Measurements from ENCODE around the gene ATG16L2. TPM values are rescaled to one million over a fixed set of nuclear protein-coding genes. Genes with fewer than 3 reads are reported as not detected.
"Not testable (repeated sequence)": the region's sequence is repeated elsewhere in the genome, so short reads cannot be mapped to it uniquely, and the experiment has no call there.

Gene ATG16L2
- total RNA-seq, 2 experiments from 2014 or later: 108 to 113 TPM

DNA sequence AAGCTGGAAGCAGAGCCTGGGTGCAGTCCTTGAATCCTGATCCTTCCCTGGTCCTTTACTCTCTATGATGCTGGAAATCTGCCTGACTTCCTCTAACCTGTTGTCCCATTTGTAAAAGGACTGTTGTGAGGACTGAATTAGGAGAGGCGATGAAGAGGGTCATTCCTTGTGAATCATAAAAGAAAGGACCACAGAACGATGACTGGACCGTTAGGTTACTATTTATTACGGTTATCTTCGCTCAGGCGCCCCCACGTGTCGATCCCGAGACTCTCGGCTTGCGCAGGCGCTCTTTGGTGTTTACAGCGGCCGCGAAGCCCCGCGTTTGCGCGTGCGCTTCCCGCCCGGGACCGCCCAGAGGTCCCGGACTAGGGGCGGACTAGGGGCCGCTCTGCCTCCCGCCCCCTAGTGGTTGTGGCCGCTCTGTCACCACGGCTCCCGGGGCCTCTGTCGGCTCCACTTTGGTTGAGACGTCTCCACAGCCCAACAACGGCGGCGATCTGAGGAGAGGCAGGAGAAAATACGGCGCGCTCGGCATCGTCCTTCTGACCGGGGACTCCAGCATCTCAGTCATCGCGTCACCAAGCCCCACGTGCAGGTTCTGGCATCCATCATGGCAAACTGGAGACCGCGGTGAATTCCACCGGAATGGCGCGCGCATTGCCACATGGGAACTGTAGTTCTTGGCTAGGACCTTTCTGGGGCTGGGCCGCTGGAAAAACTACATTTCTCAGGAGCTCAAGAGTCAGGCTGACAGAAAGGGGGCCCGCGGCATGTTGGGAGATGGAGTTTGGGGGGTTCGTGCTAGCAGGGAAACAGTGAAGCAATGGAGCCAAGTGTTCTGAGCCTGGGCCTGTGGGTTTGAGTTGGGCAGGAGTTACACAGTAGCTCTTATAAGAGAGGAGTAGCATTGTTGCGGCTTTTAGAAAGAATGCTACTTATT is 20.5 kb upstream of the ATG16L2 start, which contains the start of gene STARD10:
Gene STARD10, minus strand, starts transcription at position 623 of the 943 bp plus-strand sequence. CDS start 12,866 bp downstream, outside the sequence.
- no peaks in the 10 kb centered on the region for H3K27me3 Mint-ChIP-seq
- H3K36me3 Mint-ChIP-seq (ENCODE audit: low read depth): no peaks in the 10 kb centered on the region
- ChIA-PET POLR2A (interaction anchor here (0.6 to 0.9 kb wide), 2 partner anchors 20 to 22 kb away, joined by 4 to 5 read pairs; no protein-coding TSS in a partner anchor), CTCF (interaction anchor here (0.7 to 5.2 kb wide), 30 partner anchors 9 to 392 kb away, joined by 3 to 52 read pairs (median 4); partner anchors contain the start of genes ATG16L2 and FCHSD2)
- H3K9me3 Mint-ChIP-seq: no peaks in the 10 kb centered on the region
- H3K27ac Mint-ChIP-seq: peak within 1 kb of the TSS; percentile 98
- H3K4me3 Mint-ChIP-seq: peak within 1 kb of the TSS; percentile 92
- peaks cover 25% of the 10 kb centered on the region for H3K4me1 Mint-ChIP-seq
- peak; percentile 93 for DNase-seq

DNA sequence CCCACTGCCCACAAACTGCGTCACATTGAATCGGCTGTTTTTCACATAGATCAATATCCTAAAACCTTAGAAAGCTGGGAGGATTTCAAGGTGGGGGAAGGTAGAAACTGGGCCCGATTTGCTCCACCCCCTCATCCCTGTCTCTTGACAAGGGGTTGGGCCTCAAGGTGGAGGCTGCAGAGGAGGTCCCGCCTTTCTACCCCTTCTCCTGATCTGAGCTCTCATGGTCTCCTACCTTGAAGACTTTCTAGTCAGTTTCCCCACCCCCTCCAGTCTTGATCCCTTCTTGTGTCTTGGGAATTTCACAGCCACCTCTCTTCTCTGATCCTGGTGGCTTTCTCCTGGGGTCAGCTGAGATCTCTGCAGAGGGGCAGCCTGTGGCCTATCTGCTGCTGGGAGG is 15.8 kb upstream of the ATG16L2 start:
- CTCF ChIA-PET: interaction anchor here (0.7 to 1.9 kb wide), 3 partner anchors 11 to 16 kb away, joined by 4 to 5 read pairs (median 4); no protein-coding TSS in a partner anchor

DNA sequence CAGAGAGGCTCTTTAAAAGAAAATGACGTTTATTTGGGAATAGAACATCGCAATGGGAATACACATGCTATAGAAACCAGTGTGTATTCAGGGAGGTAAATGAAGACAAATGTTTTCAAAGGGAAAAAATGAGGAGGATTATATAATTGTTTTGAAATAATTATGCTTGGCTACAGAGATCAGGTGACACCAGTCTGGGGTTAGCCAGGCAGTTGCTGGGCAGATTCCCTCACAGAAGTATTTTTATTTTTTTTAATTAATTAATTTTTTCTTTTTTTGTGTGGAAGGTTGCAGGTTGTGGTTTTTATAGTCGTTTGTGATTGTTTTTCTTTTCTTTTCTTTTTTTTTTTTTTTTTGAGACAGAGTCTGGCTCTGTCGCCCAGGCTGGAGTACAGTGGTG is 14.8 kb upstream of the ATG16L2 start:
- peak overlapping the region; percentile 9 for H3K27ac Mint-ChIP-seq
- no peak overlapping the region for H3K4me3 Mint-ChIP-seq
- ChIA-PET CTCF (interaction anchor here (1.9 kb wide), 1 partner anchor 10 kb away, joined by 4 read pairs; no protein-coding TSS in a partner anchor), POLR2A (no interaction called here)
- no peaks in the 10 kb centered on the region for H3K9me3 Mint-ChIP-seq
- H3K4me1 Mint-ChIP-seq: peaks cover 5% of the 10 kb centered on the region
- no peaks in the 10 kb centered on the region for H3K27me3 Mint-ChIP-seq
- DNase-seq: no peak
- H3K36me3 Mint-ChIP-seq (ENCODE audit: low read depth): no peaks in the 10 kb centered on the region

More for the DNA sequence above, 15.8 kb upstream of the ATG16L2 start:
- Mint-ChIP-seq H3K9me3 (no peaks in the 10 kb centered on the region), H3K4me1 (peaks cover 13% of the 10 kb centered on the region), H3K27ac (no peak overlapping the region), H3K27me3 (no peaks in the 10 kb centered on the region), H3K36me3 (ENCODE audit: low read depth) (no peaks in the 10 kb centered on the region), H3K4me3 (no peak overlapping the region)
- POLR2A ChIA-PET: no interaction called here
- no peak for DNase-seq

- Mint-ChIP-seq H3K4me3 (no peak overlapping the region), H3K36me3 (ENCODE audit: low read depth) (peaks cover 3% of the 10 kb centered on the region), H3K27ac (no peak overlapping the region), H3K27me3 (no peaks in the 10 kb centered on the region), H3K9me3 (no peaks in the 10 kb centered on the region), H3K4me1 (peaks cover 3% of the 10 kb centered on the region)
- no peak for DNase-seq
- POLR2A ChIA-PET: no interaction called here
- CTCF ChIA-PET: interaction anchor here (0.7 to 1.3 kb wide), 5 partner anchors 9 to 1236 kb away, joined by 3 to 4 read pairs (median 3); partner anchors contain the start of gene STARD10
These were observed 11.4 kb upstream of the ATG16L2 start for GRCh38 chr11:72802822-72803221.

GRCh38 chr11:72805216-72805615 is 9.0 kb upstream of the ATG16L2 start:
- DNase-seq: no peak

GRCh38 chr11:72806378-72806777 is 7.8 kb upstream of the ATG16L2 start:
- H3K27ac Mint-ChIP-seq, H3K27me3 Mint-ChIP-seq, CTCF ChIA-PET, H3K9me3 Mint-ChIP-seq, POLR2A ChIA-PET, H3K4me3 Mint-ChIP-seq, DNase-seq: not testable (repeated sequence)
- peaks cover 22% of the 10 kb centered on the region for H3K36me3 Mint-ChIP-seq (ENCODE audit: low read depth)
- H3K4me1 Mint-ChIP-seq: peaks cover 19% of the 10 kb centered on the region

More at GRCh38 chr11:72805216-72805615, 9.0 kb upstream of the ATG16L2 start:
- Mint-ChIP-seq H3K27ac (peak overlapping the region; percentile 5), H3K36me3 (ENCODE audit: low read depth) (peaks cover 15% of the 10 kb centered on the region), H3K27me3 (no peaks in the 10 kb centered on the region), H3K4me1 (peaks cover 11% of the 10 kb centered on the region), H3K4me3 (no peak overlapping the region), H3K9me3 (no peaks in the 10 kb centered on the region)
- POLR2A ChIA-PET: no interaction called here
- CTCF ChIA-PET: no interaction called here

DNA sequence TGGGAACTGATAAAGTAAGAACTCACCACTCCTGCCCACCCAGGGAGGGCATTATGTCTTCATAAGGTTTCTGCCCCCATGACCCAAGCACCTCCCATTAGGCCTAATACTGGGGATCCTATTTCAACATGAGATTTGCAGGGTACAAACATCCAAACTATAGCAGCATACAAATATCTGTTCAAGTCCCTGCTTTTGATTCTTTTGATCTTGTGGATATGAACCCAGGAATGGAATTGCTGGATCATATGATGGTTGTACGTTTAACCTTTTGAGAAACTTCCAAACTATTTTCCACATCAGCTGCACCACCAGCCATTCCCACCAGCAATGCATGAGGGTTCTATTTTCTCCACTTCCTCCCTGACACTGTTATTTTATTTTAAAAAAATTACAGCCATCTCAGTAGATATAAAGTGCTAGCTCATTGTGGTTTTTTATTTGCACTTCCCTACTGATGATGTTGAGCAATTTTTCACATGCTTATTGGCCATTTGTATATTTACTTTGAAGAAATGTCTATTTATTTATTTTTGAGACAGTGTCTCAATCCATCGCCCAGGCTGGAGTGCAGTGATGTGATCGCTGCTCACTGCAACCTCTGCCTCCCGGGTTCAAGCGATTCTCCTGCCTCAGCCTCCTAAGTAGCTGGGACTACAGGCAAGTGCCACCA is 7.1 kb upstream of the ATG16L2 start:
- ChIA-PET CTCF (interaction anchor here (0.7 to 1.3 kb wide), 3 partner anchors 12 to 82 kb away, joined by 3 to 4 read pairs (median 3); no protein-coding TSS in a partner anchor), POLR2A (no interaction called here)
- Mint-ChIP-seq H3K27ac (no peak overlapping the region), H3K4me3 (no peak overlapping the region), H3K4me1 (peaks cover 25% of the 10 kb centered on the region), H3K9me3 (no peaks in the 10 kb centered on the region), H3K36me3 (ENCODE audit: low read depth) (peaks cover 27% of the 10 kb centered on the region), H3K27me3 (no peaks in the 10 kb centered on the region)
- no peak for DNase-seq

DNA sequence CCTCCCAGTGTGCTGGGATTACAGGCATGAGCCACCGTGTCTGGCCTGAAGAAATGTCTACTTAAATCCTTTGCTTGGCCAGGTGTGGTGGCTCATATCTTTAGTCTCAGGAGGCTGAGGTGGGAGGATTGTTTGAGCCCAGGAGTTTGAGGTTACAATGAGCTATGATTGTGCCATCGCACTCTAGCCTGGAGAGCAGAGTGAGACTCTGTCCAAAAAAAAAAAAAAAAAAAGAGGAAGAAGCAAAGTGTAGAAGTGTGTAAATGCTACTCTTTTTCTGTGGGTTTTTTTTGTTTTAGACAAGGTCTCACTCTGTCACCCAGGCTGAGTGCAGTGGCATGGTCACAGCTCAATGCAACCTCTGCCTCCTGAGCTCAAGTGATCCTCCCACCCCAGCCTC is 6.4 kb upstream of the ATG16L2 start:
- Mint-ChIP-seq H3K27ac (no peak overlapping the region), H3K4me3 (no peak overlapping the region), H3K27me3 (no peaks in the 10 kb centered on the region), H3K4me1 (peaks cover 29% of the 10 kb centered on the region), H3K9me3 (no peaks in the 10 kb centered on the region), H3K36me3 (ENCODE audit: low read depth) (peaks cover 31% of the 10 kb centered on the region)
- POLR2A ChIA-PET: no interaction called here
- DNase-seq: no peak
- CTCF ChIA-PET: interaction anchor here (0.7 to 1.3 kb wide), 3 partner anchors 11 to 83 kb away, joined by 3 to 4 read pairs (median 3); no protein-coding TSS in a partner anchor

GRCh38 chr11:72808331-72808798 is 5.8 kb upstream of the ATG16L2 start:
- peaks cover 31% of the 10 kb centered on the region for H3K36me3 Mint-ChIP-seq (ENCODE audit: low read depth)
- H3K27me3 Mint-ChIP-seq: no peaks in the 10 kb centered on the region
- DNase-seq: no peak
- H3K4me1 Mint-ChIP-seq: peaks cover 34% of the 10 kb centered on the region
- no peak overlapping the region for H3K4me3 Mint-ChIP-seq
- H3K9me3 Mint-ChIP-seq: no peaks in the 10 kb centered on the region
- no peak overlapping the region for H3K27ac Mint-ChIP-seq
- ChIA-PET POLR2A (no interaction called here), CTCF (interaction anchor here (1.2 to 6.0 kb wide), 2 partner anchors 10 to 14 kb away, joined by 3 to 52 read pairs; partner anchors contain the start of gene STARD10)

GRCh38 chr11:72811686-72812085 is 2.5 kb upstream of the ATG16L2 start:
- H3K9me3 Mint-ChIP-seq, DNase-seq, POLR2A ChIA-PET, H3K27me3 Mint-ChIP-seq: not testable (repeated sequence)
- CTCF ChIA-PET: interaction anchor here (0.6 to 6.0 kb wide), 6 partner anchors 18 to 987 kb away, joined by 3 to 52 read pairs (median 4); partner anchors contain the start of gene STARD10
- Mint-ChIP-seq H3K4me3 (peak overlapping the region; percentile 62), H3K4me1 (peaks cover 43% of the 10 kb centered on the region), H3K36me3 (ENCODE audit: low read depth) (peaks cover 39% of the 10 kb centered on the region), H3K27ac (peak overlapping the region; percentile 62)

GRCh38 chr11:72812604-72812966 is 1.6 kb upstream of the ATG16L2 start:
- H3K36me3 Mint-ChIP-seq (ENCODE audit: low read depth): peaks cover 46% of the 10 kb centered on the region
- H3K9me3 Mint-ChIP-seq: no peaks in the 10 kb centered on the region
- peaks cover 48% of the 10 kb centered on the region for H3K4me1 Mint-ChIP-seq
- POLR2A ChIA-PET: interaction anchor here (1.0 kb wide), 1 partner anchor 19 kb away, joined by 5 read pairs; the partner anchor contains the start of gene STARD10
- H3K4me3 Mint-ChIP-seq: peak overlapping the region; percentile 95
- CTCF ChIA-PET: interaction anchor here (0.9 to 6.0 kb wide), 14 partner anchors 10 to 365 kb away, joined by 3 to 52 read pairs (median 5); partner anchors contain the start of gene STARD10
- H3K27me3 Mint-ChIP-seq: no peaks in the 10 kb centered on the region
- H3K27ac Mint-ChIP-seq: peak overlapping the region; percentile 97
- DNase-seq: no peak
